Activated T-cell treated with anti-CD3 and anti-CD28 coated beads, Interleukin-2, amount 50 U/mL, for 24 hours (primary cell): ENCODE measurements around the gene NRIP2.

Source experiments
- DNase-seq: peaks from one replicate; pipeline ENCODE4 v3.0.0-alpha.2; 2020
- H3K27ac Mint-ChIP-seq: 2 replicates; pipeline ENCODE4 v1.8.0; 2020; ENCODE audit warnings: mild to moderate bottlenecking, mixed read lengths
- H3K27me3 Mint-ChIP-seq: 2 replicates; pipeline ENCODE4 v1.8.0; 2020; ENCODE audit warnings: mixed read lengths
- H3K36me3 Mint-ChIP-seq: 2 replicates; pipeline ENCODE4 v1.8.0; 2020; ENCODE audit warnings: low read depth, mixed read lengths
- H3K4me1 Mint-ChIP-seq: 2 replicates; pipeline ENCODE4 v1.8.0; 2020; ENCODE audit warnings: low read depth, mixed read lengths
- H3K4me3 Mint-ChIP-seq: 2 replicates; pipeline ENCODE4 v1.8.0; 2020; ENCODE audit warnings: mild to moderate bottlenecking, moderate library complexity, mixed read lengths
- H3K9me3 Mint-ChIP-seq: 2 replicates; pipeline ENCODE4 v1.8.0; 2020; ENCODE audit warnings: mixed read lengths

NRIP2 gene

GRCh38 chr12:2804393-2805142, 30.3 kb downstream of the NRIP2 start:
- Mint-ChIP-seq H3K4me3 (no peak overlapping the region), H3K9me3 (no peaks in the 10 kb centered on the region), H3K4me1 (peaks cover 12% of the 10 kb centered on the region), H3K27me3 (no peaks in the 10 kb centered on the region), H3K36me3 (peaks cover 82% of the 10 kb centered on the region), H3K27ac (peak overlapping the region; percentile 63)
- no peak for DNase-seq

GRCh38 chr12:2803635-2804392, 31.0 kb downstream of the NRIP2 start:
- H3K4me3 Mint-ChIP-seq, result no peak overlapping the region
- H3K9me3 Mint-ChIP-seq, result no peaks in the 10 kb centered on the region
- H3K27me3 Mint-ChIP-seq, result no peaks in the 10 kb centered on the region
- DNase-seq, result no peak
- H3K36me3 Mint-ChIP-seq, result peaks cover 87% of the 10 kb centered on the region
- H3K4me1 Mint-ChIP-seq, result peaks cover 12% of the 10 kb centered on the region
- peak overlapping the region; percentile 63 for H3K27ac Mint-ChIP-seq

DNA sequence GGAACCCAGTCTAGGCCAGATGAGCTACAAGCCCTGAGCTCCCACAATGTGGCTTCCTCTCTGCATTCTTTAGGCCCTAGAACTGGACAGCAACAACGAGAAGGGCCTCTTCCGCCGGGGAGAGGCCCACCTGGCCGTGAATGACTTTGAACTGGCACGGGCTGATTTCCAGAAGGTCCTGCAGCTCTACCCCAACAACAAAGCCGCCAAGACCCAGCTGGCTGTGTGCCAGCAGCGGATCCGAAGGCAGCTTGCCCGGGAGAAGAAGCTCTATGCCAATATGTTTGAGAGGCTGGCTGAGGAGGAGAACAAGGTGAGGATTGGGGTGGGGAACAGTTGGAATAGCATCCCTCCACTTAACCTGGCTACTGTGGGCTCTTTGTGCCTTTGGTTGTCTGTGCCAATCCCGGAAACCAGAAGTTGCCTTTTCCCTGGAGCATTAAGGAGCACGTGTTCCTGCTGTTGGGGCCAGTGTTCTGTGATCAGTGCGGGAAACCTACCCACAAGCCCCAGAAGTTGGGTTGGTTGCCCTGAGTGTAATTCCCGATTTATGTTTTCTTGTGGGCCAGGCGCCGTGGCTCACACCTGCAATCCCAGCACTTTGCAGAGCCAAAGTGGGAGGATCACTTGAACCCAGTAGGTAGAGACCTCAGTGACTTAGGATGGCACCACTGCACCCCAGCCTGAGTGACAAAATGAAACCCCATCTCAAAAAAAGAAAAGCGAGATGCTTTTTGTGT, 33.6 kb downstream of the NRIP2 start:
- Mint-ChIP-seq H3K9me3 (no peaks in the 10 kb centered on the region), H3K36me3 (peaks cover 100% of the 10 kb centered on the region), H3K4me1 (peaks cover 37% of the 10 kb centered on the region), H3K4me3 (no peak overlapping the region), H3K27ac (peak overlapping the region; percentile 26), H3K27me3 (no peaks in the 10 kb centered on the region)
- no peak for DNase-seq

DNA sequence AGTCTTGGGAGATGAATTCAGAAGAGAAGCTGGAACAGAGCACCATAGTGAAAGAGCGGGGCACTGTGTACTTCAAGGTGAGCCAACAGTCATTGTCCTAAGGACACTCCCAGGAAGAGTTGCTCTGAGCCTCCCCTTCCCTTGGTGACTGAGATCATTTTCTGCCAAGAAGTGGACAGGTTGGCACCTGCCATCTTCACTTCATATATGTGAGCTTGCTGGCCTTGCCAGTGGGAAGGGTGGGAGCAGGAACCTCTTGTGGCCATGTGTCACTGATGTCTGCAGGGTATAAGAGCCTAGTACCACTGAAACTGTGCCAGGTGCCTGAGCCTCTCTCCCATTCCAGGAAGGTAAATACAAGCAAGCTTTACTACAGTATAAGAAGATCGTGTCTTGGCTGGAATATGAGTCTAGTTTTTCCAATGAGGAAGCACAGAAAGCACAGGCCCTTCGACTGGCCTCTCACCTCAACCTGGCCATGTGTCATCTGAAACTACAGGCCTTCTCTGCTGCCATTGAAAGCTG, 34.7 kb downstream of the NRIP2 start:
- Mint-ChIP-seq H3K4me1 (peaks cover 33% of the 10 kb centered on the region), H3K27ac (peak overlapping the region; percentile 81), H3K9me3 (no peaks in the 10 kb centered on the region), H3K27me3 (no peaks in the 10 kb centered on the region), H3K4me3 (no peak overlapping the region), H3K36me3 (peaks cover 93% of the 10 kb centered on the region)
- no peak for DNase-seq

GRCh38 chr12:2797721-2798418, 37.0 kb downstream of the NRIP2 start:
- DNase-seq, result no peak
- H3K4me3 Mint-ChIP-seq, result peak overlapping the region; percentile 91
- H3K27ac Mint-ChIP-seq, result peak overlapping the region; percentile 88
- no peaks in the 10 kb centered on the region for H3K27me3 Mint-ChIP-seq
- H3K9me3 Mint-ChIP-seq, result no peaks in the 10 kb centered on the region
- H3K4me1 Mint-ChIP-seq, result peaks cover 32% of the 10 kb centered on the region
- H3K36me3 Mint-ChIP-seq, result peaks cover 71% of the 10 kb centered on the region

DNA sequence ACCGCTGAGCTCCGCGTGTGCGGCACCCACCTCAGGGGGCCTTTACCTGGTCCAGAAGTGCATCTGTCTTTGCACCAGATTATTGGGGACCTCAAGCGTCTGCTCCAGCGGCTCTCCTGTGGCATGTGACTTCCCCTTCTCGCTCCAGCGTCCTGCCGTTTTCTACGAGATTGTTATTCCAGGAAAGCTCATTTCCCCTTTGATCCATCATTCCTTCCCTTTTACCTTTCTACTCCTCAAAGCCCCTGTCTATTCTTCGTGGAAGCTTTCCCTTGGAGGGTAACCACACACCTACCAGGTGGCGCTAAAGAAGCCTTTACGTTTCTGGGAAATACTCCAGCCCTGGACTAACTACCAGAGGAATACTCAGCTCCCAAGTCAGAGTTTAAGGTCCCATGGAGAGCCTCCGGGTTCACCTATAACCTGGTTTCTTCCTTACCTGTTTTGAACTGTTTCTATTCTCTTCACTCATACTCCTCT, 38.6 kb downstream of the NRIP2 start:
- Mint-ChIP-seq H3K27me3 (no peaks in the 10 kb centered on the region), H3K27ac (peak overlapping the region; percentile 88), H3K4me3 (peak overlapping the region; percentile 91), H3K9me3 (no peaks in the 10 kb centered on the region), H3K4me1 (peaks cover 32% of the 10 kb centered on the region), H3K36me3 (peaks cover 54% of the 10 kb centered on the region)
- DNase-seq, result no peak

- peak; percentile 84 for DNase-seq
- Mint-ChIP-seq H3K4me1 (peaks cover 32% of the 10 kb centered on the region), H3K27ac (peak overlapping the region; percentile 88), H3K9me3 (no peaks in the 10 kb centered on the region), H3K4me3 (peak overlapping the region; percentile 91), H3K36me3 (peaks cover 47% of the 10 kb centered on the region), H3K27me3 (no peaks in the 10 kb centered on the region)
Measured at GRCh38 chr12:2795291-2796186, 39.3 kb downstream of the NRIP2 start.

DNA sequence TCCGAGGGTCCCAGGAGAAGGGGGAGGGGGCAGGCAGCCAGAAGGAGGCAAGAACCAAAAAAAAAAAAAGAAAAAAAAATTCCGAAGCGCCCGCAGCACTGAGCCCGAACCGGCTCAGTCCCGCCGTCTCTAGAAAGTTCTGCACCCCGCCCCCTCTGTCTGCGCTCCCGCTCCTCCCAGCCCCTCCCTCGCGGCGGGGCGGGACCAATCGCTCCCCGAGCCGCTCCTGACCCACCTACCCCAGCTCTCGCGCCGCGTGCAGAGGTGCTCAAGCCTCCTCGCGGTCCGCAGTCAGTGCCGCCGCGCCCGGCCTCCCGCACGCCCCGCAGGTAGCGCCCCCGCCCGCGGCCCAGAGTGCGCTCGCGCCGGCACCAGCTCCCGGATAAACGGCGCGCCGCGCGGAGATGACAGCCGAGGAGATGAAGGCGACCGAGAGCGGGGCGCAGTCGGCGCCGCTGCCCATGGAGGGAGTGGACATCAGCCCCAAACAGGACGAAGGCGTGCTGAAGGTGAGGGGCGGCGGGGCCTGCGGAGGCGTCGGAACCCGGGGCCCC, 40.0 kb downstream of the NRIP2 start, which contains the start of gene FKBP4:
Gene FKBP4 (plus strand): TSS at position 235 of the 554 bp plus-strand sequence. CDS start 170 bp downstream, at position 405.
- peaks cover 40% of the 10 kb centered on the region for H3K36me3 Mint-ChIP-seq
- peak; percentile 91 for DNase-seq
- peak within 1 kb of the TSS; percentile 91 for H3K4me3 Mint-ChIP-seq
- H3K9me3 Mint-ChIP-seq, result no peaks in the 10 kb centered on the region
- H3K27ac Mint-ChIP-seq, result peak within 1 kb of the TSS; percentile 88
- peaks cover 31% of the 10 kb centered on the region for H3K4me1 Mint-ChIP-seq
- H3K27me3 Mint-ChIP-seq, result no peaks in the 10 kb centered on the region

DNA sequence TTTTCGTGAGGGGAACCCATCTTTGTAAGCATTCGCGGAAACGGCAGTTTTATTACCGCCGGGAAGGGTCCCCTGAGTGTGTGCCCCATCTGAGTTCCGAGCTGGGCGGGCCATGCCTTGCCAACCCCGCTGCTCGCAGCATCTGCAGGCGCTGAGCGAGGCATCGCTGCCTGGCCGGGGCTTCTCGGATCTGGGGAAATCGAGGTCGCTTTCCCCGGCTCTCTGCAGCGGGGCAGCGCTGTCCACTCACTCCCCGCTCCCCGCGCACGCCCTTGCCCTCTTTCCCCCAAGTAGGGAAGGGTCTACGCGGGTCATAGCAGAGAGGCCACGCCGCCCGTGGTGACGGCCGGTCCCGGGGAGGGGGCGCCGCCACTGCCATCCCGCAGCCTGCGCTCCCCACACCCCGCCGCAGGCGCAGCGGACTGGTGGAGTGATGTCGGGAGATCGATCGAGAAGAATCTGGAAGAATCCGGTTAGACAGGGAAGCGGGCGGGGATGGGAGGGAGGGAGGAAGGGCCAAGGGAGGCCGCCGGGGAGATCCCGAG, 40.6 kb downstream of the NRIP2 start:
- no peaks in the 10 kb centered on the region for H3K27me3 Mint-ChIP-seq
- peaks cover 30% of the 10 kb centered on the region for H3K4me1 Mint-ChIP-seq
- H3K9me3 Mint-ChIP-seq, result no peaks in the 10 kb centered on the region
- H3K27ac Mint-ChIP-seq, result no peak overlapping the region
- peak; percentile 70 for DNase-seq
- H3K4me3 Mint-ChIP-seq, result peak overlapping the region; percentile 78
- peaks cover 35% of the 10 kb centered on the region for H3K36me3 Mint-ChIP-seq

DNA sequence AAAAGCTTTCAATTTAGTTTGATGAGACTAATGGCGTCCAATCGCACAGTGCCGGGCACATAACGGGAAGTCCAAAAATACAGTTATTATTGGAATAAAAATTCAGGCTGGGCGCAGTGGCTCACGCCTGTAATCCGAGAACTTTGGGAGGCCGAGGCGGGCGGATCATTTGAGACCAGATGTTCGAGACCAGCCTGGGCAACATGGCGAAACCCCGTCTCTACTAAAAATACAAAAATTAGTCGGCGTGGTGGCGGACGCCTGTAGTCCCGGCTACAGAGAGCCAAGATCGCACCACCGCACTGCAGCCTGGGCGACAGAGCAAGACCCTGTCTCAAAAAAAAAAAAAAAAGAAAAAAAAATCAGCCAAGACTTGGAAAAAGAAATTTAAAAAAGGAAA, 41.3 kb downstream of the NRIP2 start:
- peaks cover 28% of the 10 kb centered on the region for H3K36me3 Mint-ChIP-seq
- H3K4me1 Mint-ChIP-seq, result peaks cover 26% of the 10 kb centered on the region
- no peak overlapping the region for H3K27ac Mint-ChIP-seq
- H3K27me3 Mint-ChIP-seq, result no peaks in the 10 kb centered on the region
- H3K9me3 Mint-ChIP-seq, result no peaks in the 10 kb centered on the region
- H3K4me3 Mint-ChIP-seq, result peak overlapping the region; percentile 78
- DNase-seq, result no peak

DNA sequence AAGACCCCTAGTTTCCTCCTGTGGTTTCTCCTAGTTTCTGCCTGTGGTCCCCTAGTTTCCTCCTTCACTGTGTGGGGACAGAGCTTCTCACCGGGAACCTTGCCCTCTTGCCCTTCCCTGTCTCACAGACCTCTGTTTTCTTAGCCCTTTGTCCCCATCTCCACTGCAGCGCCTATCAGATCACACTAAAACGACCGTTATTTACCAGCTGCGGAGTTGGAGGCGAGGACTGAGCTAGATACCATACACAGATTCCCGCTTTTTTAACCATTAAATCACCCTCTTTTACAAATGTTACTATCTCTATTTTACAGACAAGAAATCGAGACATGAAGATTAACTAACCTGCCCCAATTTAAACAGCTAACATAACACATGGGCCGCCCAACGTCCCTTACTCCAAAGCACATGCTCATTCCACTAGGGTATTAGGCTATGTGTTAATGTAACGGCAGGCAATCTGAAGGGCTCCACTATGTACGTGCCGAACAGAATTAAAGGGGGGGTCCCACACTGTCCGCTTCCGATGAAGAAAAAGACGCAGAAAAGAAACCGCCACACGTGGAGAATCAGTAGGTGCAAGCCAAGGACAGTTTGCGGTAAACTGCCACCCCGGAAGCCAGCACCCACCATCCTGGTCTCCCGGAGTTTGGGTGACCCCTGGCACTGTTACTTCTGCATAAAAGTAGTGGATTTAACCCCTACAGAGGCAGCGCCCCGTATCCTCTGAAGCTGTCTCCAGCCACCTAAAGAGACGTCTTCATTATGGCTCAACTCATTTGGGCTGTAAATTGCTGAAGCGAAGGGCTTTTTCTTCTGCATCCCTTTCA, 41.9 kb downstream of the NRIP2 start:
- H3K4me1 Mint-ChIP-seq, result peaks cover 20% of the 10 kb centered on the region
- no peak for DNase-seq
- peak overlapping the region; percentile 18 for H3K27ac Mint-ChIP-seq
- no peaks in the 10 kb centered on the region for H3K9me3 Mint-ChIP-seq
- peak overlapping the region; percentile 78 for H3K4me3 Mint-ChIP-seq
- H3K27me3 Mint-ChIP-seq, result no peaks in the 10 kb centered on the region
- peaks cover 21% of the 10 kb centered on the region for H3K36me3 Mint-ChIP-seq

DNA sequence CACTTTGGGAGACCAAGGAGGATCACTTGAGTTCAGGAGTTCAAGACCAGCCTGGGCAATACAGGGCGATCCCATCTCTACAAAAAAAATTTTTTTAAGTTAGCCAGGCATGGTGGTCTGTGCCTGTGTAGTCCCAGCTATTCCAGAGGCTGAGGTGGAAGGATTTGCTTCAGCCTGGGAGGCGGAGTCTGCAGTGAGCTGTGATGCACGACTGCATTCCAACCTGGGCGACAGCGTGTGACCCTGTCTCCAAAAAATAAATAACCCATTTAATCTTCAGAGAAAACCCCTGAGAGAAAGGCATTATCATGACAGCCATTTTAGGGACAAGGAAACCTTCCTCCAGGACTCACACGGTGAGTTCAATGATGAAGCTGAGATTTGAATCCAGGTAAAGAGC, 43.7 kb downstream of the NRIP2 start:
- Mint-ChIP-seq H3K4me3 (no peak overlapping the region), H3K4me1 (peaks cover 3% of the 10 kb centered on the region), H3K27ac (no peak overlapping the region), H3K9me3 (no peaks in the 10 kb centered on the region), H3K27me3 (no peaks in the 10 kb centered on the region), H3K36me3 (peaks cover 3% of the 10 kb centered on the region)
- no peak for DNase-seq
